CD4-positive, alpha-beta T cell (primary cell): ENCODE results near the gene KRTAP13-2. TPM values are rescaled to one million over a fixed set of nuclear protein-coding genes. Genes with fewer than 3 reads are reported as not detected.

Experiments
- ATAC-seq: fragments of 200-7000 bp; cut with Tn5 transposase; one replicate; pipeline ENCODE4 v1.10.0; 2022; ENCODE audit warnings: mild to moderate bottlenecking; ENCODE audit not compliant: poor library complexity
- CTCF ChIA-PET: fragments of 350-600 bp; sonication (Branson Sonifier 250); formaldehyde crosslinking; loops from one replicate; lab custom pipeline; 2021; ENCODE audit warnings: antibody characterized with exemption, inconsistent platforms; lab: Charles Lee
- POLR2A ChIA-PET: fragments of 350-600 bp; sonication (Branson Sonifier 250); formaldehyde crosslinking; loops from one replicate; lab custom pipeline; 2021; ENCODE audit warnings: antibody characterized with exemption, inconsistent platforms; lab: Charles Lee
- DNase-seq, 14 experiments: peaks; one replicate each; pipeline ENCODE4 v3.0.0-alpha.2; 2013 to 2020; ENCODE audit warnings: mixed read lengths in 2 of 14
- H3K27ac ChIP-seq, 2 donors: one replicate each; pipeline versions ENCODE4 v1.5.1 to v1.7.0; 2013; ENCODE audit warnings: low read length in 2 of 2, low read depth in 1 of 2, mild to moderate bottlenecking in 1 of 2
- H3K27me3 ChIP-seq, 2 experiments: 1 replicate in 1 of 2; 2 replicates in 1 of 2; pipeline versions ENCODE4 v1.6.1 to v1.7.0; 2013; ENCODE audit warnings: low read length in 2 of 2, control low read depth in 1 of 2, mild to moderate bottlenecking in 1 of 2, moderate library complexity in 1 of 2; ENCODE audit not compliant: insufficient read depth in 2 of 2, control insufficient read depth in 1 of 2
- H3K36me3 ChIP-seq: one replicate; pipeline ENCODE4 v1.6.1; 2013; ENCODE audit warnings: low read length, control low read depth; ENCODE audit not compliant: insufficient read depth
- H3K4me1 ChIP-seq: one replicate; pipeline ENCODE4 v1.6.1; 2013; ENCODE audit warnings: low read length, control low read depth; ENCODE audit not compliant: insufficient read depth
- H3K4me3 ChIP-seq: one replicate; pipeline ENCODE4 v1.5.1; 2013; ENCODE audit warnings: mild to moderate bottlenecking, low read length, moderate library complexity
- H3K9me3 ChIP-seq, 2 experiments: 1 replicate in 1 of 2; 2 replicates in 1 of 2; pipeline versions ENCODE4 v1.6.1 to v1.7.0; 2013; ENCODE audit warnings: low read length in 2 of 2, mild to moderate bottlenecking in 2 of 2, control low read depth in 1 of 2, moderate library complexity in 1 of 2; ENCODE audit not compliant: control insufficient read depth in 1 of 2, insufficient read depth in 1 of 2
- H3K27ac Mint-ChIP-seq: one replicate; pipeline ENCODE4 v1.8.0; 2020; ENCODE audit warnings: mixed read lengths
- H3K27me3 Mint-ChIP-seq: one replicate; pipeline ENCODE4 v1.8.0; 2021; ENCODE audit warnings: mixed read lengths
- H3K36me3 Mint-ChIP-seq: one replicate; pipeline ENCODE4 v1.8.0; 2021; ENCODE audit warnings: low read depth, mixed read lengths
- H3K4me1 Mint-ChIP-seq: one replicate; pipeline ENCODE4 v1.8.0; 2021; ENCODE audit warnings: low read depth, mixed read lengths
- H3K4me3 Mint-ChIP-seq: one replicate; pipeline ENCODE4 v1.8.0; 2020; ENCODE audit warnings: mild to moderate bottlenecking, mixed read lengths
- H3K9me3 Mint-ChIP-seq: one replicate; pipeline ENCODE4 v1.8.0; 2020; ENCODE audit warnings: mixed read lengths
- intact Hi-C, 2 experiments: fragments of 100-400 bp; cut with DNase I in 1 of 2; cut with micrococcal nuclease in 1 of 2; formaldehyde crosslinking; loops; one replicate each; pipeline versions ENCODE4 v1.15.1 to v1.9.0; 2023 to 2025; cut with DNase I, micrococcal nuclease
- microRNA-seq: library from miRNA; unstranded; fragments of <30 nt; microRNA quantifications from one replicate; pipeline ENCODE4 v1.2.0, GENCODE V29; 2021; ENCODE audit warnings: borderline microRNAs expressed, borderline replicate concordance
- total RNA-seq, 174 experiments: library from RNA in 2 of 174; stranded (reverse) in 2 of 174; gene quantifications; one replicate each; pipeline ENCODE4 v1.2.3 and lab custom pipeline; 2021 to 2026
- TF ChIP-seq, protein P1 (sequence below): fragments of 200-600 bp; IDR thresholded peaks from one replicate; pipeline ENCODE4 v1.8.0; 2022; ENCODE audit warnings: antibody characterized with exemption, mild to moderate bottlenecking

KRTAP13-2 gene
- total RNA-seq, 2 experiments from 2014 or later, result not detected

DNA sequence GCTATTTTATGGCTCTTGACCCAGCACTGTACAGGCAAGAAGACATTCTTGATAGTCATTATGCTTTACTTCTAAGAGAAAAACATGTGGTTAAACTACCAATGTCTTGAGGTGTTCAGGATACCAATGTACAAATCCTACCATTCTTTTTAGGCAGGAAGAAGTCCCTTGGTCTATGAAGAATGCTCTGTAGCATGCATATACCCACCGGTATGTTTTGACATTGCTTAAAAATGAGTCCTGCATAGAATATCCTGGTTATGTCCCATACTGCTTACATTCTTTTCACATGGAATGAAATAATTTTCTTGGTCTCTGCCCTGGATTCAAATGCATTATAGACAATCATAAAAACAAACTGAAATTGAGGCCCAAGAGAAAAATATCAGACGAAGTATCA is 39.4 kb downstream of the KRTAP13-2 start:
- Histone ChIP-seq H3K4me3 (no peak overlapping the region), H3K36me3 (no peaks in the 10 kb centered on the region), H3K9me3 (no peaks in the 10 kb centered on the region), H3K27ac (no peak overlapping the region), H3K4me1 (no peaks in the 10 kb centered on the region), H3K27me3 (no peaks in the 10 kb centered on the region)
- TF ChIP-seq, protein P1, sequence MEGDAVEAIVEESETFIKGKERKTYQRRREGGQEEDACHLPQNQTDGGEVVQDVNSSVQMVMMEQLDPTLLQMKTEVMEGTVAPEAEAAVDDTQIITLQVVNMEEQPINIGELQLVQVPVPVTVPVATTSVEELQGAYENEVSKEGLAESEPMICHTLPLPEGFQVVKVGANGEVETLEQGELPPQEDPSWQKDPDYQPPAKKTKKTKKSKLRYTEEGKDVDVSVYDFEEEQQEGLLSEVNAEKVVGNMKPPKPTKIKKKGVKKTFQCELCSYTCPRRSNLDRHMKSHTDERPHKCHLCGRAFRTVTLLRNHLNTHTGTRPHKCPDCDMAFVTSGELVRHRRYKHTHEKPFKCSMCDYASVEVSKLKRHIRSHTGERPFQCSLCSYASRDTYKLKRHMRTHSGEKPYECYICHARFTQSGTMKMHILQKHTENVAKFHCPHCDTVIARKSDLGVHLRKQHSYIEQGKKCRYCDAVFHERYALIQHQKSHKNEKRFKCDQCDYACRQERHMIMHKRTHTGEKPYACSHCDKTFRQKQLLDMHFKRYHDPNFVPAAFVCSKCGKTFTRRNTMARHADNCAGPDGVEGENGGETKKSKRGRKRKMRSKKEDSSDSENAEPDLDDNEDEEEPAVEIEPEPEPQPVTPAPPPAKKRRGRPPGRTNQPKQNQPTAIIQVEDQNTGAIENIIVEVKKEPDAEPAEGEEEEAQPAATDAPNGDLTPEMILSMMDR, result no peak
- Mint-ChIP-seq H3K4me1 (no peaks in the 10 kb centered on the region), H3K9me3 (no peaks in the 10 kb centered on the region), H3K36me3 (no peaks in the 10 kb centered on the region), H3K27me3 (no peaks in the 10 kb centered on the region), H3K27ac (no peak overlapping the region), H3K4me3 (no peak overlapping the region)
- ATAC-seq (no peak), DNase-seq (no peak)
- ChIA-PET CTCF (no interaction called here), POLR2A (no interaction called here)
- intact Hi-C loops, result no loop called here

DNA sequence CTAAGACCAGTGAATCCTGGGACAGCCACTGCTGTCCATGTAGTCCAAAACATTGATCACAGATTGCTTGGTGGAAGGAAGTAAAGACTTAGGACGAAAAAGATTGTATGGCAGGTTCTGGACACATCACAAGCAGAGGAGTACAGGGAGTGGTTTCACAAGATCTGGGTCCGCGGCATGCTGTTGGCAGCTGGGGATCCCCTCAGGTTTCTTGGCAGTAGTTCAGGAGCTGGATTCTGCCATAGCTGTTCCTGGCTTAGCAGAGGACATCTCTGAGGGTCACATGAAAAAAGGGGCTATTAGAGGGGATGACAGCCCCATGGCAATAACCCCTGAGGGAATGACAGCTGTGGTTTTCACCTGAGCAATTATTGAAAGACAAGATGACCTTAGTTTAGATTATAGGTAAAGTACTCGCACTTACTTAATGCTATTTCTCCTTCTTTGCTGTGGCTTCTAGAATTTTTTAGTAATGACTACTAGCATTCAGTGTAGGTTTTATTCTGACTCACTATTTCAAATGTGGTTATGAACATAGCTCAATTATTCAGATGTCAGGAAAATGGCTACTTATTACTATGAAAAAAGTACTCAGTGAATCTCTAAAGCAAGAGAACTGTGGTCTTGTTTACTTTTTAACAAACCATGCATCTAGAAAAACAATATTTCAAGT is 42.7 kb downstream of the KRTAP13-2 start:
- Histone ChIP-seq H3K27ac (no peak overlapping the region), H3K36me3 (no peaks in the 10 kb centered on the region), H3K4me3 (no peak overlapping the region), H3K9me3 (peaks cover 0 to 13% of the 10 kb centered on the region in 2 experiments), H3K4me1 (no peaks in the 10 kb centered on the region), H3K27me3 (no peaks in the 10 kb centered on the region)
- no peaks in the 10 kb centered on the region for H3K4me1 Mint-ChIP-seq
- H3K4me3 Mint-ChIP-seq, result no peak overlapping the region
- no peaks in the 10 kb centered on the region for H3K36me3 Mint-ChIP-seq
- POLR2A ChIA-PET, result no interaction called here
- no peak for ATAC-seq
- H3K9me3 Mint-ChIP-seq, result peaks cover 12% of the 10 kb centered on the region
- CTCF ChIA-PET, result interaction anchor here (2.2 kb wide), 1 partner anchor 10 kb away, joined by 6 read pairs; no protein-coding TSS in a partner anchor
- H3K27me3 Mint-ChIP-seq, result no peaks in the 10 kb centered on the region
- intact Hi-C loops, result no loop called here
- DNase-seq, result no peak
- no peak overlapping the region for H3K27ac Mint-ChIP-seq
- TF ChIP-seq, protein P1, result no peak

DNA sequence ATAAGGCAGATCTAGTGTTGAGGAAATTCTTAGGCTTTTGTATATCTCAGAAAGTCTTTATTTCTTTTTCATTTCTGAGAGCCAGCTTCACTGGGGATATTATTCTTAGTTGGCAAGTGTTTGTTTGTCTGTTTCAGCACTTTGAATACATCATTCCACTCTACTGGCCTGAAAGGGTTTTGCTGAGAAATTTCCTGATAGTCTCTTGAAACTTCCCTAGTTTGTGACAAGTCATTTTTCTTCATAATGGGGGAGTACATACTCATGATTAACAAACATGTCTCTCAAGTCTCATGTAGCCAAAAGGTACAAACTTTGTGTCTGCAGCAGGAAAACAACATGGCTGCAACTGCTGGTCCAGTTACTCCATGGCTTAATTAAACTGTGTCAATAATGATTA is 45.7 kb downstream of the KRTAP13-2 start:
- no peak overlapping the region for H3K27ac Mint-ChIP-seq
- no peak overlapping the region for H3K27ac ChIP-seq
- ChIA-PET POLR2A (no interaction called here), CTCF (no interaction called here)
- H3K36me3 Mint-ChIP-seq, result no peaks in the 10 kb centered on the region
- TF ChIP-seq, protein P1, result no peak
- no peaks in the 10 kb centered on the region for H3K27me3 Mint-ChIP-seq
- no peak overlapping the region for H3K4me3 ChIP-seq
- H3K36me3 ChIP-seq, result no peaks in the 10 kb centered on the region
- no peaks in the 10 kb centered on the region for H3K27me3 ChIP-seq
- H3K4me1 ChIP-seq, result no peaks in the 10 kb centered on the region
- DNase-seq, result no peak
- peaks cover 12% of the 10 kb centered on the region for H3K9me3 Mint-ChIP-seq
- no peaks in the 10 kb centered on the region for H3K4me1 Mint-ChIP-seq
- intact Hi-C loops, result no loop called here
- peaks cover 0 to 13% of the 10 kb centered on the region in 2 experiments for H3K9me3 ChIP-seq
- no peak for ATAC-seq
- H3K4me3 Mint-ChIP-seq, result no peak overlapping the region

Small RNA genes lying within 50 kb of the gene (microRNA-seq; reads per million reads assigned to microRNA genes)
- not detected for gene MIR4327

Other genes with a start within 250 kb of the KRTAP13-2 start
- not detected for gene CLDN17, start 205.5 kb downstream of the KRTAP13-2 start, total RNA-seq
- gene CLDN8, start 156.2 kb downstream of the KRTAP13-2 start, total RNA-seq, result not detected
- not detected for gene KRTAP24-1, start 89.3 kb downstream of the KRTAP13-2 start, total RNA-seq
- not detected for gene KRTAP25-1, start 82.8 kb downstream of the KRTAP13-2 start, total RNA-seq
- gene KRTAP26-1, start 52.0 kb downstream of the KRTAP13-2 start, total RNA-seq, result not detected
- not detected for gene KRTAP27-1, start 34.6 kb downstream of the KRTAP13-2 start, total RNA-seq
- gene KRTAP23-1, start 23.7 kb downstream of the KRTAP13-2 start, total RNA-seq, result not detected
- not detected for gene KRTAP13-1, start 23.8 kb upstream of the KRTAP13-2 start, total RNA-seq
- not detected for gene KRTAP13-3, start 53.7 kb upstream of the KRTAP13-2 start, total RNA-seq
- gene KRTAP13-4, start 57.9 kb upstream of the KRTAP13-2 start, total RNA-seq, result not detected
- gene KRTAP15-1, start 68.0 kb upstream of the KRTAP13-2 start, total RNA-seq, result not detected
- not detected for gene KRTAP19-1, start 108.1 kb upstream of the KRTAP13-2 start, total RNA-seq
- gene KRTAP19-2, start 115.2 kb upstream of the KRTAP13-2 start, total RNA-seq, result not detected
- gene KRTAP19-3, start 119.7 kb upstream of the KRTAP13-2 start, total RNA-seq, result not detected
- gene KRTAP19-4, start 124.9 kb upstream of the KRTAP13-2 start, total RNA-seq, result not detected
- not detected for gene KRTAP19-5, start 129.9 kb upstream of the KRTAP13-2 start, total RNA-seq
- not detected for gene KRTAP19-6, start 169.6 kb upstream of the KRTAP13-2 start, total RNA-seq
- gene KRTAP19-7, start 189.0 kb upstream of the KRTAP13-2 start, total RNA-seq, result not detected
- not detected for gene KRTAP22-2, start 218.1 kb upstream of the KRTAP13-2 start, total RNA-seq
- not detected for gene KRTAP6-3, start 220.2 kb upstream of the KRTAP13-2 start, total RNA-seq
- not detected for gene KRTAP6-2, start 226.6 kb upstream of the KRTAP13-2 start, total RNA-seq
- gene KRTAP22-1, start 228.8 kb upstream of the KRTAP13-2 start, total RNA-seq, result not detected
- gene KRTAP6-1, start 241.7 kb upstream of the KRTAP13-2 start, total RNA-seq, result not detected
- not detected for gene KRTAP20-1, start 244.2 kb upstream of the KRTAP13-2 start, total RNA-seq
- not detected for gene KRTAP20-4, start 248.4 kb upstream of the KRTAP13-2 start, total RNA-seq